GM12878 (cell line): ENCODE data around the gene AFAP1. TPM values are rescaled to one million over a fixed set of nuclear protein-coding genes. Genes with fewer than 3 reads are reported as not detected.

ENCODE experiments used
- ATAC-seq: fragments of 200-7000 bp; cut with Tn5 transposase; 3 replicates; pipeline ENCODE4 v1.9.1; 2020; ENCODE audit warnings: mild to moderate bottlenecking, moderate library complexity
- BruUV-seq: library from RNA; stranded (reverse); fragments of 400-500 nt; replicated peaks from 2 replicates; lab custom pipeline; 2021; lab: Mats Ljungman, UMichigan
- CTCF ChIA-PET: fragments of 300-600 bp; sonication (Branson Sonifier 250); formaldehyde crosslinking; extraction: SDS; loops from one replicate; lab custom pipeline; 2021; ENCODE audit warnings: inconsistent platforms; lab: Yijun Ruan, JAX
- POLR2A ChIA-PET: fragments of 350-600 bp; formaldehyde crosslinking; extraction: SDS; loops from one replicate; lab custom pipeline; 2021; ENCODE audit warnings: inconsistent platforms; lab: Charles Lee
- RAD21 ChIA-PET: fragments of 300-600 bp; sonication (Branson Sonifier 250); formaldehyde crosslinking; loops from one replicate; lab custom pipeline; 2023; ENCODE audit warnings: antibody characterized with exemption; ENCODE audit not compliant: unreplicated experiment; lab: Charles Lee
- SMC1A ChIA-PET: fragments of 300-600 bp; sonication (Branson Sonifier 250); formaldehyde crosslinking; loops from one replicate; lab custom pipeline; 2023; ENCODE audit not compliant: unreplicated experiment, uncharacterized antibody; lab: Charles Lee
- DNase-seq: peaks from one replicate; pipeline ENCODE4 v3.0.0-alpha.2; 2011; ENCODE audit warnings: low read depth, low spot score
- FAIRE-seq: peaks from 3 replicates; lab custom pipeline; 2011; peaks lifted over from hg19 to GRCh38; lab: Jason Lieb, UNC
- H2AFZ ChIP-seq: 2 replicates; pipeline ENCODE4 v1.6.0; 2011; ENCODE audit warnings: low read depth, low read length, control low read depth; ENCODE audit not compliant: control insufficient read depth
- H3K27ac ChIP-seq: 2 replicates; pipeline ENCODE4 v1.5.1; 2011; ENCODE audit warnings: control low read depth; ENCODE audit not compliant: control insufficient read depth, insufficient read depth
- H3K27me3 ChIP-seq, 2 experiments: replicated peaks in 1 of 2; 2 replicates each; pipeline versions ENCODE4 v1.6.0 to v1.6.1; 2011; ENCODE audit warnings: low read length in 1 of 2; ENCODE audit not compliant: control insufficient read depth in 2 of 2, insufficient read depth in 2 of 2
- H3K36me3 ChIP-seq, 2 experiments: 2 replicates each; pipeline ENCODE4 v1.5.1; 2011; ENCODE audit warnings: low read length in 1 of 2; ENCODE audit not compliant: control insufficient read depth in 2 of 2, insufficient read depth in 2 of 2
- H3K4me1 ChIP-seq: 2 replicates; pipeline ENCODE4 v1.6.1; 2011; ENCODE audit warnings: mild to moderate bottlenecking, low read length, moderate library complexity, mixed read lengths; ENCODE audit not compliant: control insufficient read depth, insufficient read depth
- H3K4me2 ChIP-seq: 2 replicates; pipeline ENCODE4 v1.6.0; 2011; ENCODE audit warnings: control low read depth; ENCODE audit not compliant: control insufficient read depth, insufficient read depth
- H3K4me3 ChIP-seq: fragments of 200-600 bp; sonication (generic); 2 replicates; pipeline ENCODE4 v1.5.1; 2016
- H3K79me2 ChIP-seq: 2 replicates; pipeline ENCODE4 v1.6.0; 2011; ENCODE audit warnings: low read length; ENCODE audit not compliant: control insufficient read depth, insufficient read depth
- H3K9ac ChIP-seq: 2 replicates; pipeline ENCODE4 v1.8.0; 2011; ENCODE audit warnings: low read length, control low read depth, mixed read lengths; ENCODE audit not compliant: control insufficient read depth, insufficient read depth
- H3K9me3 ChIP-seq: replicated peaks from 3 replicates; pipeline ENCODE4 v1.5.1; 2011; ENCODE audit warnings: mild to moderate bottlenecking, low read length; ENCODE audit not compliant: control insufficient read depth, insufficient read depth
- H4K20me1 ChIP-seq: 2 replicates; pipeline ENCODE4 v1.6.0; 2011; ENCODE audit not compliant: control insufficient read depth, insufficient read depth
- NFIC ChIP-seq: IDR thresholded peaks from 2 replicates; pipeline ENCODE4 v1.6.1; 2012; ENCODE audit warnings: low read depth, mild to moderate bottlenecking, inconsistent platforms, low read length, moderate library complexity
- ZNF384 ChIP-seq: IDR thresholded peaks from 2 replicates; pipeline ENCODE4 v1.6.1; 2012; ENCODE audit warnings: low read depth, mild to moderate bottlenecking, low read length, improper control_type of control experiment, borderline replicate concordance
- WGBS: methylation state at CpG from one replicate; pipeline ENCODE4 v1.1.6; 2016; ENCODE audit warnings: low lambda C conversion rate; ENCODE audit not compliant: insufficient replicate concordance, insufficient coverage; ENCODE audit errors: missing lambda C conversion rate; 5-methylcytosine and 5-hydroxymethylcytosine counted together
- in situ Hi-C: fragments of 300-500 bp; cut with MboI; formaldehyde crosslinking; loops from 9 replicates; pipeline ENCODE4 v1.14.3; 2018; ENCODE audit warnings: mixed read lengths
- intact Hi-C: fragments of 100-400 bp; cut with micrococcal nuclease; formaldehyde crosslinking; loops from one replicate; pipeline ENCODE4 v1.14.2; 2022; ENCODE audit not compliant: unreplicated experiment
- polyA plus RNA-seq, 11 experiments: library from polyadenylated mRNA; depleted of rRNA in 4 of 11; unstranded in 6 of 11; stranded (reverse) in 5 of 11; fragments of >200 nt; fragmentation: Nextera tagmentation in 4 of 11; fragmentation: Illumina TruSeq in 1 of 11; extraction: Ambion mirVana in 4 of 11; extraction: Trizol in 1 of 11; gene quantifications; 1 replicate in 1 of 11; 2 replicates in 10 of 11; pipeline versions ENCODE4 v1.2.1 to v1.2.3, GENCODE V29; 2011 to 2016; ENCODE audit warnings: inconsistent platforms in 2 of 11, missing spikeins in 2 of 11, low read depth in 1 of 11
- total RNA-seq, 4 experiments: library from RNA; depleted of rRNA in 3 of 4; stranded (reverse); fragments of >200 nt in 3 of 4; fragmentation: Illumina TruSeq in 1 of 4; extraction: Trizol in 1 of 4; gene quantifications; 2 replicates each; pipeline versions ENCODE4 v1.2.1 to v1.2.3, GENCODE V29; 2013 to 2021
- TF ChIP-seq, protein P1 (sequence below), 3 experiments: IDR thresholded peaks in 2 of 3; conservative IDR thresholded peaks in 1 of 3; 2 replicates each; pipeline ENCODE4 v1.5.1; 2011; ENCODE audit warnings: low read depth in 3 of 3, low read length in 3 of 3, mild to moderate bottlenecking in 3 of 3, control low read depth in 2 of 3, moderate library complexity in 2 of 3, inconsistent platforms in 1 of 3, mixed read lengths in 1 of 3; ENCODE audit not compliant: control insufficient read depth in 2 of 3, insufficient read depth in 1 of 3; ENCODE audit errors: extremely low read depth in 1 of 3
- TF ChIP-seq, protein P2 (sequence below): IDR thresholded peaks from 2 replicates; pipeline ENCODE4 v1.6.1; 2012; ENCODE audit warnings: low read length, inconsistent platforms
- TF ChIP-seq, protein P3 (sequence below): fragments of 450-650 bp; IDR thresholded peaks from 2 replicates; pipeline ENCODE4 v1.6.1; 2018; ENCODE audit warnings: borderline replicate concordance, mild to moderate bottlenecking; ENCODE audit not compliant: partially characterized antibody

AFAP1 gene
- total and polyA plus RNA-seq, 10 of the 15 experiments (the other 5 are each of a cell fraction or from before 2014, with no cell fraction given) = 0.02 to 0.23 (median 0.09) TPM; not detected in 1

DNA sequence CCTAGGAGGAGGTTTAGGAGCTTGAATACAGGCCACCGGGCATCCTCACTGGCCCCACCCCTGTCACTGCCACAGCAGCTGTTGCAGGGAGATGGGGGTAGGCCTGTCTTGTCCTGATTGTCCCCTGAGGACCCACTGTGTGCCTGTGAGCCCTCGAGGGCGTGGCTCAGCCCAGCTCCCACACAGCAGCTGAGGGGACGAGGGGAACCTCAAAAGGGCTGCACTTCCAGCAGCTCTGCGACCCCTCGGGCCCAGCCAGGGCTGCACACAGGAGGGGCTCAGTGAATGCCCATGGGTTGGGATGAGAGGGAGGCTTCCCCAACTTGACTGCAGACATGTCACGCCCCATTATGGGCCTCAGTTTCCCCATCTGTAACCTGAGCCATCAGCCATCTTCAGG is 225.9 kb downstream of the AFAP1 start:
- Histone ChIP-seq H3K36me3 (no peaks in the 10 kb centered on the region), H3K79me2 (no peaks in the 10 kb centered on the region), H3K4me2 (no peak overlapping the region), H4K20me1 (no peaks in the 10 kb centered on the region), H3K27ac (no peak overlapping the region), H3K9ac (no peak overlapping the region), H3K9me3 (no peaks in the 10 kb centered on the region), H2AFZ (no peak overlapping the region), H3K4me3 (no peak overlapping the region), H3K4me1 (no peaks in the 10 kb centered on the region), H3K27me3 (no peaks in the 10 kb centered on the region; a peak in 2 of 4 replicates)
- ChIA-PET CTCF (no interaction called here), RAD21 (no interaction called here), SMC1A (no interaction called here)
- BruUV-seq = no TSS peak
- DNase-seq = no peak
- in situ Hi-C loops (loop anchor here (10.0 kb wide), 1 partner anchor 519 kb away; the partner anchor contains the start of gene SORCS2), intact Hi-C loops (loop anchor here (10.0 kb wide), 1 partner anchor 529 kb away; no protein-coding TSS in a partner anchor)
- WGBS = 30% methylated on average over 7 of the region's 7 CpGs
- no peak for FAIRE-seq
- no peak for ATAC-seq
- TF ChIP-seq, protein P1, sequence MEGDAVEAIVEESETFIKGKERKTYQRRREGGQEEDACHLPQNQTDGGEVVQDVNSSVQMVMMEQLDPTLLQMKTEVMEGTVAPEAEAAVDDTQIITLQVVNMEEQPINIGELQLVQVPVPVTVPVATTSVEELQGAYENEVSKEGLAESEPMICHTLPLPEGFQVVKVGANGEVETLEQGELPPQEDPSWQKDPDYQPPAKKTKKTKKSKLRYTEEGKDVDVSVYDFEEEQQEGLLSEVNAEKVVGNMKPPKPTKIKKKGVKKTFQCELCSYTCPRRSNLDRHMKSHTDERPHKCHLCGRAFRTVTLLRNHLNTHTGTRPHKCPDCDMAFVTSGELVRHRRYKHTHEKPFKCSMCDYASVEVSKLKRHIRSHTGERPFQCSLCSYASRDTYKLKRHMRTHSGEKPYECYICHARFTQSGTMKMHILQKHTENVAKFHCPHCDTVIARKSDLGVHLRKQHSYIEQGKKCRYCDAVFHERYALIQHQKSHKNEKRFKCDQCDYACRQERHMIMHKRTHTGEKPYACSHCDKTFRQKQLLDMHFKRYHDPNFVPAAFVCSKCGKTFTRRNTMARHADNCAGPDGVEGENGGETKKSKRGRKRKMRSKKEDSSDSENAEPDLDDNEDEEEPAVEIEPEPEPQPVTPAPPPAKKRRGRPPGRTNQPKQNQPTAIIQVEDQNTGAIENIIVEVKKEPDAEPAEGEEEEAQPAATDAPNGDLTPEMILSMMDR (IDR thresholded peaks at IDR 0.05 in 2 of 3, conservative IDR thresholded peaks at IDR 0.05 in 1 of 3; ENCODE audit: control insufficient read depth in 2 of 3, extremely low read depth in 1 of 3, insufficient read depth in 1 of 3, low read depth in 3 of 3, low read length in 3 of 3) = no peak
- TF ChIP-seq ZNF384 (no peak), NFIC (no peak)
- TF ChIP-seq, protein P2, sequence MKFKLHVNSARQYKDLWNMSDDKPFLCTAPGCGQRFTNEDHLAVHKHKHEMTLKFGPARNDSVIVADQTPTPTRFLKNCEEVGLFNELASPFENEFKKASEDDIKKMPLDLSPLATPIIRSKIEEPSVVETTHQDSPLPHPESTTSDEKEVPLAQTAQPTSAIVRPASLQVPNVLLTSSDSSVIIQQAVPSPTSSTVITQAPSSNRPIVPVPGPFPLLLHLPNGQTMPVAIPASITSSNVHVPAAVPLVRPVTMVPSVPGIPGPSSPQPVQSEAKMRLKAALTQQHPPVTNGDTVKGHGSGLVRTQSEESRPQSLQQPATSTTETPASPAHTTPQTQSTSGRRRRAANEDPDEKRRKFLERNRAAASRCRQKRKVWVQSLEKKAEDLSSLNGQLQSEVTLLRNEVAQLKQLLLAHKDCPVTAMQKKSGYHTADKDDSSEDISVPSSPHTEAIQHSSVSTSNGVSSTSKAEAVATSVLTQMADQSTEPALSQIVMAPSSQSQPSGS = no peak
- TF ChIP-seq, protein P3, sequence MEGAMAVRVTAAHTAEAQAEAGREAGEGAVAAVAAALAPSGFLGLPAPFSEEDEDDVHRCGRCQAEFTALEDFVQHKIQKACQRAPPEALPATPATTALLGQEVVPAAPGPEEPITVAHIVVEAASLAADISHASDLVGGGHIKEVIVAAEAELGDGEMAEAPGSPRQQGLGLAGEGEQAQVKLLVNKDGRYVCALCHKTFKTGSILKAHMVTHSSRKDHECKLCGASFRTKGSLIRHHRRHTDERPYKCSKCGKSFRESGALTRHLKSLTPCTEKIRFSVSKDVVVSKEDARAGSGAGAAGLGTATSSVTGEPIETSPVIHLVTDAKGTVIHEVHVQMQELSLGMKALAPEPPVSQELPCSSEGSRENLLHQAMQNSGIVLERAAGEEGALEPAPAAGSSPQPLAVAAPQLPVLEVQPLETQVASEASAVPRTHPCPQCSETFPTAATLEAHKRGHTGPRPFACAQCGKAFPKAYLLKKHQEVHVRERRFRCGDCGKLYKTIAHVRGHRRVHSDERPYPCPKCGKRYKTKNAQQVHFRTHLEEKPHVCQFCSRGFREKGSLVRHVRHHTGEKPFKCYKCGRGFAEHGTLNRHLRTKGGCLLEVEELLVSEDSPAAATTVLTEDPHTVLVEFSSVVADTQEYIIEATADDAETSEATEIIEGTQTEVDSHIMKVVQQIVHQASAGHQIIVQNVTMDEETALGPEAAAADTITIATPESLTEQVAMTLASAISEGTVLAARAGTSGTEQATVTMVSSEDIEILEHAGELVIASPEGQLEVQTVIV = no peak
- TF ChIP-seq, all 136 proteins: peak for 0
- POLR2A ChIA-PET = no interaction called here
